ENCODE results near the gene SAC3D1.

The SAC3D1 gene

GRCh38 chr11:65059523-65059922, 18.5 kb downstream of the SAC3D1 start:
- TF ChIP-seq CTCF (IDR thresholded peaks at IDR 0.05; ENCODE audit: low read depth, low read length) = no peak
- Histone ChIP-seq H3K36me3 (no peaks in the 10 kb centered on the region), H3K4me3 (ENCODE audit: low read depth, low read length) (no peak overlapping the region), H3K27me3 (no peaks in the 10 kb centered on the region), H3K4me1 (no peaks in the 10 kb centered on the region), H3K9me3 (no peaks in the 10 kb centered on the region)
- DNase-seq = no peak

GRCh38 chr11:65059959-65060824, 19.2 kb downstream of the SAC3D1 start:
- TF ChIP-seq CTCF (IDR thresholded peaks at IDR 0.05; ENCODE audit: low read depth, low read length) = no peak
- Histone ChIP-seq H3K36me3 (no peaks in the 10 kb centered on the region), H3K27me3 (no peaks in the 10 kb centered on the region), H3K4me1 (no peaks in the 10 kb centered on the region), H3K4me3 (ENCODE audit: low read depth, low read length) (no peak overlapping the region), H3K9me3 (no peaks in the 10 kb centered on the region)
- no peak for DNase-seq

- no peak for DNase-seq
- Histone ChIP-seq H3K4me1 (no peaks in the 10 kb centered on the region), H3K9me3 (no peaks in the 10 kb centered on the region), H3K36me3 (no peaks in the 10 kb centered on the region), H3K4me3 (ENCODE audit: low read depth, low read length) (no peak overlapping the region), H3K27me3 (no peaks in the 10 kb centered on the region)
- no peak for TF ChIP-seq CTCF (IDR thresholded peaks at IDR 0.05; ENCODE audit: low read depth, low read length)
Measured at GRCh38 chr11:65060913-65061408, 20.0 kb downstream of the SAC3D1 start.

GRCh38 chr11:65063532-65063931, 22.5 kb downstream of the SAC3D1 start:
- TF ChIP-seq CTCF (IDR thresholded peaks at IDR 0.05; ENCODE audit: low read depth, low read length) = no peak
- H3K4me1 ChIP-seq = no peaks in the 10 kb centered on the region
- no peaks in the 10 kb centered on the region for H3K36me3 ChIP-seq
- no peaks in the 10 kb centered on the region for H3K27me3 ChIP-seq
- H3K4me3 ChIP-seq (ENCODE audit: low read depth, low read length) = no peak overlapping the region
- no peak for DNase-seq
- no peaks in the 10 kb centered on the region for H3K9me3 ChIP-seq

GRCh38 chr11:65064847-65065240, 23.8 kb downstream of the SAC3D1 start:
- Histone ChIP-seq H3K27me3 (no peaks in the 10 kb centered on the region), H3K9me3 (no peaks in the 10 kb centered on the region), H3K36me3 (no peaks in the 10 kb centered on the region), H3K4me3 (ENCODE audit: low read depth, low read length) (no peak overlapping the region), H3K4me1 (no peaks in the 10 kb centered on the region)
- TF ChIP-seq CTCF (IDR thresholded peaks at IDR 0.05; ENCODE audit: low read depth, low read length) = no peak
- DNase-seq = peak; percentile 25

GRCh38 chr11:65065851-65066250, 24.8 kb downstream of the SAC3D1 start:
- Histone ChIP-seq H3K9me3 (no peaks in the 10 kb centered on the region), H3K4me1 (no peaks in the 10 kb centered on the region), H3K27me3 (no peaks in the 10 kb centered on the region), H3K4me3 (ENCODE audit: low read depth, low read length) (no peak overlapping the region), H3K36me3 (no peaks in the 10 kb centered on the region)
- DNase-seq = no peak
- no peak for TF ChIP-seq CTCF (IDR thresholded peaks at IDR 0.05; ENCODE audit: low read depth, low read length)

All from BE2C (cell line).